Measurements from ENCODE around the gene SEPTIN5. TPM values are rescaled to one million over a fixed set of nuclear protein-coding genes. Genes with fewer than 3 reads are reported as not detected.

SEPTIN5 gene
- total RNA-seq, 1 experiment from 2014 or later = 9.8 TPM

Other genes starting within 250 kb of the SEPTIN5 start
- gene UFD1, start 235.3 kb upstream of the SEPTIN5 start, total RNA-seq (2014; rRNA removed; shearing (Covaris generic)) = 71.4 and 88.6 TPM in 2 replicates
- gene CDC45, start 234.6 kb upstream of the SEPTIN5 start, total RNA-seq (2014; rRNA removed; shearing (Covaris generic)) = 26.1 and 32.2 TPM in 2 replicates
- gene CLDN5, start 190.1 kb upstream of the SEPTIN5 start, total RNA-seq (2014; rRNA removed; shearing (Covaris generic)) = not detected in 2 replicates
- 0.27 and 1.5 TPM in 2 replicates for gene GP1BB, start 9.0 kb downstream of the SEPTIN5 start, total RNA-seq (2014; rRNA removed; shearing (Covaris generic))
- 0.10 TPM in 1 of 2 replicates, not detected in the other for gene TBX1, start 46.3 kb downstream of the SEPTIN5 start, total RNA-seq (2014; rRNA removed; shearing (Covaris generic))
- 4.0 and 7.6 TPM in 2 replicates for gene GNB1L, start 140.4 kb downstream of the SEPTIN5 start, total RNA-seq (2014; rRNA removed; shearing (Covaris generic))
- gene RTL10, start 140.4 kb downstream of the SEPTIN5 start, total RNA-seq (2014; rRNA removed; shearing (Covaris generic)) = 3.5 and 7.6 TPM in 2 replicates
- gene COMT, start 227.3 kb downstream of the SEPTIN5 start, total RNA-seq (2014; rRNA removed; shearing (Covaris generic)) = 182 and 248 TPM in 2 replicates
- 20.7 and 21.8 TPM in 2 replicates for gene TXNRD2, start 227.3 kb downstream of the SEPTIN5 start, total RNA-seq (2014; rRNA removed; shearing (Covaris generic))

Data from M059J (cell line).